ENCODE measurements around the gene CACNA1H.
"Not testable (repeated sequence)": the region's sequence is repeated elsewhere in the genome, so short reads cannot be mapped to it uniquely, and the experiment has no call there.

Gene CACNA1H

GRCh38 chr16:1255276-1256122 is 102.6 kb downstream of the CACNA1H start, which contains the start of gene TPSD1:
Gene TPSD1, plus strand, starts transcription at chr16:1256069. Its CDS starts 212 bp downstream, at chr16:1256281.
- DNase-seq (ENCODE audit: low read depth in 2 of 2), result not testable (repeated sequence)

- not testable (repeated sequence) for DNase-seq (ENCODE audit: low read depth in 2 of 2)
These were observed 103.5 kb downstream of the CACNA1H start for GRCh38 chr16:1256296-1256873.

GRCh38 chr16:1256874-1257322 is 104.0 kb downstream of the CACNA1H start:
- no peak for DNase-seq (ENCODE audit: low read depth in 2 of 2)

GRCh38 chr16:1257561-1258224 is 104.8 kb downstream of the CACNA1H start:
- no peak for DNase-seq (ENCODE audit: low read depth in 2 of 2)

- DNase-seq (ENCODE audit: low read depth in 2 of 2), result no peak
These were observed 105.3 kb downstream of the CACNA1H start for GRCh38 chr16:1258225-1258600.

GRCh38 chr16:1258906-1259759 is 106.2 kb downstream of the CACNA1H start:
- no peak for DNase-seq (ENCODE audit: low read depth in 2 of 2)

DNA sequence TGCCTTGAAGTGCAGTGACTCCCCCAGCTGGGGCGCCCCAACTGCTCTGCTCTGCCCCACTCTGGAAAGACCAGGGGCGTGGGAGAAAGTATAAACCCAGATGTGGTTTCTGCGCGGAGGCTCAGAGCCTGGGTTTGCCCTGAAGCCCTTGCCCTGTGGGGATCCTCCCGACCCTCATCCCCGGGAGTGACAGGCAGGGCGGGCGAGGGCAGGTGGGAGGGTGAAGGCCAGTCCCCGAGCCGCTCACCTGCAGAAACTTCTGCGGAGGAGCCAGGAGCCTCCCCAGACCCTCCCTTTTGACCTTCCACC is 106.8 kb downstream of the CACNA1H start:
- DNase-seq (ENCODE audit: low read depth in 2 of 2), result no peak

- no peak for DNase-seq (ENCODE audit: low read depth in 2 of 2)
These were observed 107.3 kb downstream of the CACNA1H start for GRCh38 chr16:1260101-1260680.

- no peak for DNase-seq (ENCODE audit: low read depth in 2 of 2)
These were observed 108.4 kb downstream of the CACNA1H start for GRCh38 chr16:1261131-1261892.

GRCh38 chr16:1262210-1262845 is 109.4 kb downstream of the CACNA1H start:
- DNase-seq (ENCODE audit: low read depth in 2 of 2), result no peak

DNA sequence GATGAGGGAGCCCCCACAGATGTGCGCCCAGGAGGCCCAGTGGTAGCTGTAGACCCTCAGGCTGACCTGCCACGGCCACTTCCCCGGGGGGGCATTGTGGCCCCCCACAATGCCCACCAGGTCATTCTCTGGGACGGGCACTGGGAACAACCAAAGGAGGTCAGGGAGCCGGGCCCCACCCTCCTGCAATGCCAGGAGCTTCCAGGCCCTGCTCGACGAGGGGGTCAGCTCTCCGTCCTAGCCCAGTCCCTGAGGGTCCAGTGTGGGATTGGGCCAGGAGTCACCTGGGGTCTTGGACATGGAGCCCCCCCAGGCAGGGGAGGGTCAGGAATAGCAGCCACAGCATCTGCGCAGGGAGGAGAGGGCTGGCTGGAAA is 109.9 kb downstream of the CACNA1H start:
- no peak for DNase-seq (ENCODE audit: low read depth in 2 of 2)

DNA sequence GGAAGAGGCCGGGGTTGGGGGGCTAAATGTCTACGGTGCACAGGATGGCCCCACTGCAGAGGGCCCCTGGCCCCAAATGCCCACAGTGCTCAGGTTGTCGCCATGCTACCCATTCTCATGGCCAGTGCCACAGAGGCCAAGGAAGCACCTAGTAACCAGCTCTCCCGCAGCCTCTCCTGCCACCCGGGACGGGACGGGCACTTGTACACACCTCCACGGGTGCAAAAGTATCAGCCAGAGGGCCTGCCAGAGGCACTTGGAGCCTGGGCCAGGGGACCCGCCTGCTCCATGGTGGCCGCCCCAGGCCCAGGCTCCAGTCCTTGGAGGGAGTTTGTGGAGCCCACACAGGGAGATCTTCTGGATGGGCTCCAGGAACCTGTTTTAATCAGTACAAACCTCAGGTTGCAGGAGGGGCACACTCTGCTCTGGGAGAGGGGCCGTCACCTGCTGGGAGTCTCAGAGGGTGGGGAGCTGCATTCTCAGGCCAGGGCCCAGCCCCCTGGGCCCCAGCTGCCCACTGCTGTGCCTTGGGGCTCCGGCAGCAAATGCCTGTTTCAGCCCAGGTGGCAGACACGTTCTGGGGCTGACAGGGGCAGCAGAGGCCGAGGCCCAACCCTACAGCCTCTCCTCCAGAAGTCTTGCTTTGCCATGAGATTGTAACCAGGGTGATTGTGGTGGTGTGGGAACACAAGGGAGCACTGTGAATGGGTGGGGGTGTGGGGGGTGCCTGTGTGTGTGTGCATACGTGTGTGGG is 110.9 kb downstream of the CACNA1H start:
- no peak for DNase-seq (ENCODE audit: low read depth in 2 of 2)

GRCh38 chr16:1264345-1265089 is 111.6 kb downstream of the CACNA1H start:
- DNase-seq (ENCODE audit: low read depth in 2 of 2), result no peak

DNA sequence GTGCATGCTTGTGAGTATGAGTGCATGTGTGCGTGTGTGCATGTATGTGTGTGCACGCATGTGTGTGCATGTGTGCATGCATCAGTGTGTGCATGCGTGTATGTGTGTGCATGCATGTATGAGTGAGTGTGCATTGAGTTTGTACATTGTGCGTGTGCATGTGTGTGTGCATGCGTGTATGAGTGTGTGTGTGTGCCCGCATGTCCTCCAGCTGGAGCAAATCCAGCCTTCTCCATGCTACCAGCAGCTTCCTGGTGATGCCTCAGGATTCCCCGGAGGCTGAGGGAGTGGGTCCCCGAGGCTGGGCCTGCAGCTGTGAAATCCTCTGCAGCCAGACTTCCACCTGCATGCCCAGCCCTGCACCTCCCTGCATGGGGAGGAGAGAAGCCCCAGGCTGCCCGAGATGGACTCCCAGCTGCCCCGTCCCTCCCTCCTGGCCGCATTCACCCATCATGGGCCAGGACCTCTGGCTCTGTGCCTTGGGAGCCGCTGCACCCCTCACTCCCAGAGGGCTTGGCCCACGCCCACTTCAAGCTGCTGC is 112.3 kb downstream of the CACNA1H start:
- DNase-seq (ENCODE audit: low read depth in 2 of 2), result no peak

GRCh38 chr16:1265826-1266225 is 112.9 kb downstream of the CACNA1H start:
- DNase-seq (ENCODE audit: low read depth in 2 of 2), result no peak

GRCh38 chr16:1269418-1269817 is 116.5 kb downstream of the CACNA1H start:
- DNase-seq (ENCODE audit: low read depth in 2 of 2), result not testable (repeated sequence)

- no peak for DNase-seq (ENCODE audit: low read depth in 2 of 2)
These were observed 118.4 kb downstream of the CACNA1H start for GRCh38 chr16:1271380-1271723.
